Endothelial cell of umbilical vein (primary cell): ENCODE measurements around the gene NUSAP1. TPM values are rescaled to one million over a fixed set of nuclear protein-coding genes. Genes with fewer than 3 reads are reported as not detected.

ENCODE experiments used
- BruUV-seq: library from RNA; stranded (reverse); fragments of 400-500 nt; replicated peaks from 2 replicates; lab custom pipeline; 2021; lab: Mats Ljungman, UMichigan
- CTCF ChIA-PET: fragments of 300-600, 350-600 bp; sonication (Branson Sonifier 250); formaldehyde crosslinking; loops from one replicate; lab custom pipeline; 2021; ENCODE audit warnings: antibody characterized with exemption, inconsistent platforms; lab: Charles Lee
- POLR2A ChIA-PET: fragments of 300-600, 350-600 bp; sonication (Branson Sonifier 250); formaldehyde crosslinking; loops from one replicate; lab custom pipeline; 2021; ENCODE audit warnings: antibody characterized with exemption, inconsistent platforms; lab: Charles Lee
- DNase-seq: peaks from one replicate; pipeline ENCODE4 v3.0.0-alpha.2; 2011; ENCODE audit warnings: low read depth, low spot score
- FAIRE-seq: peaks from 2 replicates; lab custom pipeline; 2011; peaks lifted over from hg19 to GRCh38; lab: Jason Lieb, UNC
- H2AFZ ChIP-seq: 2 replicates; pipeline ENCODE4 v1.6.0; 2012; ENCODE audit warnings: low read depth, low read length, control low read depth, inconsistent platforms
- H3K27ac ChIP-seq: 2 replicates; pipeline ENCODE4 v1.5.1; 2011; ENCODE audit warnings: low read depth, mild to moderate bottlenecking, control low read depth, low read length, moderate library complexity; ENCODE audit not compliant: insufficient read depth
- H3K27me3 ChIP-seq, 2 experiments: 2 replicates each; pipeline versions ENCODE4 v1.6.0 to v1.6.1; 2011; ENCODE audit warnings: low read length in 2 of 2, mixed read lengths in 1 of 2; ENCODE audit not compliant: control insufficient read depth in 2 of 2, insufficient read depth in 2 of 2
- H3K36me3 ChIP-seq, 2 experiments: 2 replicates in 1 of 2; 3 replicates in 1 of 2; pipeline ENCODE4 v1.5.1; 2011; ENCODE audit warnings: low read length in 2 of 2, mild to moderate bottlenecking in 1 of 2, moderate library complexity in 1 of 2; ENCODE audit not compliant: control insufficient read depth in 2 of 2, insufficient read depth in 2 of 2; ENCODE audit errors: extremely low read depth in 1 of 2
- H3K4me1 ChIP-seq: 3 replicates; pipeline ENCODE4 v1.5.1; 2011; ENCODE audit warnings: mild to moderate bottlenecking, low read length; ENCODE audit not compliant: control insufficient read depth, insufficient read depth; ENCODE audit errors: extremely low read depth
- H3K4me2 ChIP-seq: 2 replicates; pipeline ENCODE4 v1.6.1; 2011; ENCODE audit warnings: low read length, control low read depth, mixed read lengths; ENCODE audit not compliant: insufficient read depth
- H3K4me3 ChIP-seq, 3 experiments: fragments of 200-600 bp in 1 of 3; sonication (generic), shearing (Covaris generic) in 1 of 3; replicated peaks in 1 of 3; 2 replicates each; pipeline ENCODE4 v1.5.1; 2011 to 2016; ENCODE audit warnings: control low read depth in 3 of 3, low read length in 3 of 3, mild to moderate bottlenecking in 2 of 3, inconsistent platforms in 1 of 3, low read depth in 1 of 3, moderate library complexity in 1 of 3; ENCODE audit not compliant: insufficient read depth in 1 of 3
- H3K79me2 ChIP-seq: 2 replicates; pipeline ENCODE4 v1.6.0; 2012; ENCODE audit warnings: low read length, inconsistent platforms; ENCODE audit not compliant: control insufficient read depth, insufficient read depth
- H3K9ac ChIP-seq: replicated peaks from 2 replicates; pipeline ENCODE3; 2011; ENCODE audit warnings: low read length, control low read depth; ENCODE audit not compliant: insufficient read depth; ENCODE audit errors: extremely low read depth
- H3K9me1 ChIP-seq: replicated peaks from 3 replicates; pipeline ENCODE4 v1.6.0; 2011; ENCODE audit warnings: mild to moderate bottlenecking, low read length; ENCODE audit not compliant: control insufficient read depth, insufficient read depth; ENCODE audit errors: extremely low read depth
- H3K9me3 ChIP-seq: replicated peaks from 2 replicates; pipeline ENCODE4 v1.5.1; 2012; ENCODE audit warnings: low read length, inconsistent platforms; ENCODE audit not compliant: control insufficient read depth, insufficient read depth
- H4K20me1 ChIP-seq: replicated peaks from 2 replicates; pipeline ENCODE3; 2011; ENCODE audit warnings: mild to moderate bottlenecking, low read length; ENCODE audit not compliant: control insufficient read depth, insufficient read depth; ENCODE audit errors: extremely low read depth
- CTCF ChIP-seq, 2 donors: IDR thresholded peaks; 1 replicate in 1 of 2; 2 replicates in 1 of 2; pipeline ENCODE4 v1.5.1; 2011; ENCODE audit warnings: low read length in 2 of 2, mild to moderate bottlenecking in 2 of 2, moderate library complexity in 2 of 2, control low read depth in 1 of 2, inconsistent platforms in 1 of 2, low read depth in 1 of 2; ENCODE audit not compliant: insufficient read depth in 1 of 2; ENCODE audit errors: extremely low read depth in 1 of 2
- EZH2 ChIP-seq: IDR thresholded peaks from 2 replicates; pipeline ENCODE4 v1.6.1; 2012; ENCODE audit warnings: borderline replicate concordance, low read depth, mild to moderate bottlenecking, moderate library complexity, low read length, inconsistent platforms; ENCODE audit not compliant: severe bottlenecking
- FOS ChIP-seq: IDR thresholded peaks from 2 replicates; pipeline ENCODE4 v1.6.1; 2011; ENCODE audit warnings: mild to moderate bottlenecking, low read length, moderate library complexity, borderline replicate concordance; ENCODE audit not compliant: insufficient read depth
- GATA2 ChIP-seq: IDR thresholded peaks from 2 replicates; pipeline ENCODE4 v1.7.0; 2011; ENCODE audit warnings: low read depth, mild to moderate bottlenecking, moderate library complexity, mixed read lengths, low read length; ENCODE audit not compliant: insufficient read length, insufficient read depth
- JUN ChIP-seq: IDR thresholded peaks from 2 replicates; pipeline ENCODE4 v1.6.1; 2011; ENCODE audit warnings: borderline replicate concordance, low read depth; ENCODE audit not compliant: insufficient read length, insufficient read depth
- MYC ChIP-seq: IDR thresholded peaks from one replicate; pipeline ENCODE4 v1.6.1; 2011; ENCODE audit warnings: mild to moderate bottlenecking, low read depth, low read length
- POLR2A ChIP-seq: IDR thresholded peaks from 2 replicates; pipeline ENCODE4 v1.6.1; 2012; ENCODE audit warnings: low read depth, mild to moderate bottlenecking, control low read depth, low read length
- POLR2AphosphoS5 ChIP-seq: IDR thresholded peaks from 2 replicates; pipeline ENCODE4 v1.6.1; 2012; ENCODE audit warnings: low read depth, mild to moderate bottlenecking, control low read depth, low read length, moderate library complexity; ENCODE audit not compliant: insufficient read depth
- dilution Hi-C: fragments of 300-500 bp; cut with MboI; formaldehyde crosslinking; loops from one replicate; pipeline ENCODE4 v1.15.0; 2019; ENCODE audit warnings: low sequenced_read_pairs; ENCODE audit not compliant: extremely low pct_ligation_motif_present
- intact Hi-C: fragments of 100-400 bp; cut with micrococcal nuclease; formaldehyde crosslinking; loops from one replicate; pipeline ENCODE4 v1.10.0; 2022
- polyA plus RNA-seq, 4 experiments: library from polyadenylated mRNA; depleted of rRNA in 3 of 4; stranded (reverse) in 3 of 4; unstranded in 1 of 4; fragments of >200 nt; gene quantifications; 2 replicates each; pipeline versions ENCODE4 v1.2.1 to v1.2.3, GENCODE V29; 2011 to 2012; ENCODE audit warnings: missing spikeins in 1 of 4
- total RNA-seq: library from RNA; stranded (reverse); gene quantifications from 2 replicates; pipeline ENCODE4 v1.2.3, GENCODE V29; 2021
- TF ChIP-seq, protein P1 (sequence below): IDR thresholded peaks from 2 replicates; pipeline ENCODE4 v1.6.1; 2011; ENCODE audit not compliant: insufficient read depth, insufficient read length

Gene NUSAP1
- total and polyA plus RNA-seq, 2 donors (not counting 3 experiments of a cell fraction or from before 2014, with no cell fraction given): 43.0 to 109 TPM

- ChIA-PET CTCF (interaction anchor here (1.5 kb wide), 1 partner anchor 12 kb away, joined by 4 read pairs; no protein-coding TSS in a partner anchor), POLR2A (no interaction called here)
- TF ChIP-seq, protein P1, sequence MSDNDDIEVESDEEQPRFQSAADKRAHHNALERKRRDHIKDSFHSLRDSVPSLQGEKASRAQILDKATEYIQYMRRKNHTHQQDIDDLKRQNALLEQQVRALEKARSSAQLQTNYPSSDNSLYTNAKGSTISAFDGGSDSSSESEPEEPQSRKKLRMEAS: no peak
- no peak for TF ChIP-seq CTCF (IDR thresholded peaks at IDR 0.05; ENCODE audit: extremely low read depth in 1 of 2, insufficient read depth in 1 of 2, low read depth in 1 of 2, low read length in 2 of 2)
- no peak for TF ChIP-seq GATA2
- no peak for TF ChIP-seq POLR2A
- TF ChIP-seq POLR2AphosphoS5: no peak
- TF ChIP-seq JUN: no peak
- TF ChIP-seq EZH2: no peak
- TF ChIP-seq FOS: no peak
- no peak for TF ChIP-seq MYC
- H3K9me1 ChIP-seq: no peaks in the 10 kb centered on the region
- H2AFZ ChIP-seq: no peak overlapping the region
- no peak overlapping the region for H3K9ac ChIP-seq
- no peak overlapping the region for H3K27ac ChIP-seq
- H3K9me3 ChIP-seq: no peaks in the 10 kb centered on the region
- intact Hi-C loops: no loop called here
- H3K27me3 ChIP-seq: no peaks in the 10 kb centered on the region
- DNase-seq (no peak), FAIRE-seq (no peak)
- H3K36me3 ChIP-seq: peaks cover 0 to 16% of the 10 kb centered on the region in 2 experiments
- peaks cover 12% of the 10 kb centered on the region for H3K79me2 ChIP-seq
- dilution Hi-C loops: no loop called here
- no TSS peak for BruUV-seq
- H3K4me2 ChIP-seq: no peak overlapping the region
- peaks cover 6% of the 10 kb centered on the region for H3K4me1 ChIP-seq
- no peaks in the 10 kb centered on the region for H4K20me1 ChIP-seq
- no peak overlapping the region for H3K4me3 ChIP-seq
Observed at GRCh38 chr15:41350057-41350717, 17.5 kb downstream of the NUSAP1 start.
